NCI-H1417 treated with DMSO at 0.1 percent for 48 hours (cell line): ENCODE measurements around the gene REPS2.
"Not testable (repeated sequence)": the region's sequence is repeated elsewhere in the genome, so short reads cannot be mapped to it uniquely, and the experiment has no call there.

Experiments
- DNase-seq: peaks from one replicate; lab custom pipeline; 2025; lab: John Stamatoyannopoulos, UW

REPS2 gene

GRCh38 chrX:16963216-16963615, 16.8 kb downstream of the REPS2 start:
- DNase-seq = no peak

- DNase-seq = not testable (repeated sequence)
These were observed 18.5 kb downstream of the REPS2 start for GRCh38 chrX:16964976-16965375.

GRCh38 chrX:16966752-16967448, 20.4 kb downstream of the REPS2 start:
- no peak for DNase-seq

GRCh38 chrX:16968753-16969152, 22.3 kb downstream of the REPS2 start:
- DNase-seq = not testable (repeated sequence)

- no peak for DNase-seq
These were observed 24.5 kb downstream of the REPS2 start for GRCh38 chrX:16970977-16971376.

- no peak for DNase-seq
These were observed 25.2 kb downstream of the REPS2 start for GRCh38 chrX:16971694-16972093.

GRCh38 chrX:16975233-16975632, 28.8 kb downstream of the REPS2 start:
- DNase-seq = no peak

GRCh38 chrX:16977771-16978170, 31.3 kb downstream of the REPS2 start:
- DNase-seq = no peak

- DNase-seq = no peak
These were observed 31.9 kb downstream of the REPS2 start for GRCh38 chrX:16978193-16978984.

- no peak for DNase-seq
These were observed 32.8 kb downstream of the REPS2 start for GRCh38 chrX:16979226-16979625.

GRCh38 chrX:16981209-16981608, 34.8 kb downstream of the REPS2 start:
- no peak for DNase-seq

- no peak for DNase-seq
These were observed 35.5 kb downstream of the REPS2 start for GRCh38 chrX:16981980-16982379.

- no peak for DNase-seq
These were observed 36.6 kb downstream of the REPS2 start for GRCh38 chrX:16983051-16983450.

GRCh38 chrX:16985286-16985685, 38.8 kb downstream of the REPS2 start:
- no peak for DNase-seq

GRCh38 chrX:16986169-16986568, 39.7 kb downstream of the REPS2 start:
- DNase-seq = no peak

GRCh38 chrX:16989750-16990149, 43.3 kb downstream of the REPS2 start:
- DNase-seq = no peak

GRCh38 chrX:16990839-16991238, 44.4 kb downstream of the REPS2 start:
- no peak for DNase-seq

GRCh38 chrX:16992445-16992844, 46.0 kb downstream of the REPS2 start:
- DNase-seq = no peak

GRCh38 chrX:16992951-16993350, 46.5 kb downstream of the REPS2 start:
- DNase-seq = no peak

GRCh38 chrX:16993791-16994318, 47.4 kb downstream of the REPS2 start:
- no peak for DNase-seq

- DNase-seq = no peak
These were observed 48.3 kb downstream of the REPS2 start for GRCh38 chrX:16994736-16995135.

- DNase-seq = no peak
These were observed 50.9 kb downstream of the REPS2 start for GRCh38 chrX:16997313-16997712.

- DNase-seq = no peak
These were observed 52.8 kb downstream of the REPS2 start for GRCh38 chrX:16999275-16999674.
